Fibroblast of lung (primary cell): ENCODE results near the gene GRHL3.

Experiments
- CTCF ChIP-seq, 2 donors: IDR thresholded peaks in 1 of 2; conservative IDR thresholded peaks in 1 of 2; 1 replicate in 1 of 2; 2 replicates in 1 of 2; pipeline ENCODE4 v1.5.1; 2011 to 2012; ENCODE audit warnings: low read length in 2 of 2, control low read depth in 1 of 2, inconsistent platforms in 1 of 2, low read depth in 1 of 2, mild to moderate bottlenecking in 1 of 2
- EZH2 ChIP-seq: IDR thresholded peaks from 2 replicates; pipeline ENCODE4 v1.5.1; 2012; ENCODE audit warnings: low read length, control low read depth, mild to moderate bottlenecking; ENCODE audit errors: missing control alignments

- TF ChIP-seq CTCF (conservative IDR thresholded peaks at IDR 0.05 in 1 of 2, IDR thresholded peaks at IDR 0.05 in 1 of 2; ENCODE audit: low read depth in 1 of 2, low read length in 2 of 2) (no peak), EZH2 (no peak)
Observed at GRCh38 chr1:24388331-24388885, 69.3 kb downstream of the GRHL3 start.
